NT2/D1 (cell line): ENCODE data around the gene RETREG3.

ENCODE experiments used
- DNase-seq: peaks from one replicate; pipeline ENCODE4 v3.0.0-alpha.2; 2011; ENCODE audit warnings: low read depth, low spot score
- H3K27me3 ChIP-seq: 2 replicates; pipeline ENCODE4 v1.6.0; 2011; ENCODE audit warnings: mild to moderate bottlenecking; ENCODE audit not compliant: insufficient read length, insufficient read depth
- H3K36me3 ChIP-seq: 2 replicates; pipeline ENCODE4 v1.6.1; 2011; ENCODE audit warnings: mild to moderate bottlenecking, low read length, mixed read lengths; ENCODE audit not compliant: insufficient read depth, insufficient read length
- H3K4me1 ChIP-seq: 2 replicates; pipeline ENCODE4 v1.5.1; 2011; ENCODE audit not compliant: insufficient read depth, insufficient read length
- H3K4me3 ChIP-seq: 2 replicates; pipeline ENCODE4 v1.5.1; 2011; ENCODE audit warnings: low read depth; ENCODE audit not compliant: insufficient read length
- H3K9ac ChIP-seq: 2 replicates; pipeline ENCODE4 v1.6.0; 2011; ENCODE audit warnings: low read depth; ENCODE audit not compliant: insufficient read length
- H3K9me3 ChIP-seq: 2 replicates; pipeline ENCODE4 v1.5.1; 2011; ENCODE audit warnings: mild to moderate bottlenecking, low read length; ENCODE audit not compliant: insufficient read depth
- SUZ12 ChIP-seq: IDR thresholded peaks from 2 replicates; pipeline ENCODE4 v1.6.1; 2011; ENCODE audit not compliant: insufficient read length, insufficient read depth; ENCODE audit errors: extremely low read depth
- YY1 ChIP-seq: IDR thresholded peaks from 2 replicates; pipeline ENCODE4 v1.6.1; 2011; ENCODE audit not compliant: insufficient read length, insufficient read depth
- ZNF274 ChIP-seq: IDR thresholded peaks from 2 replicates; pipeline ENCODE4 v1.6.1; 2011; ENCODE audit warnings: mild to moderate bottlenecking, low read depth, low read length

The RETREG3 gene

GRCh38 chr17:42535155-42536047 is 73.8 kb downstream of the RETREG3 start:
- peaks cover 5% of the 10 kb centered on the region for H3K27me3 ChIP-seq
- H3K4me1 ChIP-seq = peaks cover 11% of the 10 kb centered on the region
- peak overlapping the region; percentile 85 for H3K9ac ChIP-seq
- DNase-seq = no peak
- TF ChIP-seq ZNF274 = no peak
- TF ChIP-seq YY1 = no peak
- TF ChIP-seq SUZ12 = no peak
- H3K36me3 ChIP-seq = peaks cover 20% of the 10 kb centered on the region
- H3K9me3 ChIP-seq = no peaks in the 10 kb centered on the region
- H3K4me3 ChIP-seq = peak overlapping the region; percentile 75

GRCh38 chr17:42531455-42532354 is 77.5 kb downstream of the RETREG3 start:
- no peak for TF ChIP-seq ZNF274
- TF ChIP-seq YY1 = no peak
- TF ChIP-seq SUZ12 = no peak
- H3K4me1 ChIP-seq = peaks cover 13% of the 10 kb centered on the region
- H3K9ac ChIP-seq = peak overlapping the region; percentile 57
- peaks cover 5% of the 10 kb centered on the region for H3K27me3 ChIP-seq
- DNase-seq = no peak
- H3K9me3 ChIP-seq = no peaks in the 10 kb centered on the region; the same call in 1 of the 2 replicates
- no peaks in the 10 kb centered on the region for H3K36me3 ChIP-seq
- peak overlapping the region; percentile 39 for H3K4me3 ChIP-seq

- DNase-seq = no peak
- Histone ChIP-seq H3K27me3 (peaks cover 5% of the 10 kb centered on the region), H3K4me1 (peaks cover 13% of the 10 kb centered on the region), H3K9ac (no peak overlapping the region), H3K4me3 (no peak overlapping the region), H3K9me3 (no peaks in the 10 kb centered on the region; the same call in 1 of the 2 replicates), H3K36me3 (no peaks in the 10 kb centered on the region)
- TF ChIP-seq SUZ12 = no peak
- no peak for TF ChIP-seq ZNF274
- TF ChIP-seq YY1 = no peak
Observed at GRCh38 chr17:42530952-42531454, 78.2 kb downstream of the RETREG3 start.
